B cell (primary cell): ENCODE results near the gene FUOM. TPM values are rescaled to one million over a fixed set of nuclear protein-coding genes. Genes with fewer than 3 reads are reported as not detected.

Experiments used
- ATAC-seq: fragments of 200-7000 bp; cut with Tn5 transposase; one replicate; pipeline ENCODE4 v1.10.0; 2021; ENCODE audit warnings: low read depth, mild to moderate bottlenecking, moderate number of reproducible peaks, moderate library complexity
- CTCF ChIA-PET: fragments of 350-600 bp; sonication (Branson Sonifier 250); formaldehyde crosslinking; loops from one replicate; lab custom pipeline; 2021; ENCODE audit warnings: antibody characterized with exemption, inconsistent platforms; lab: Charles Lee
- POLR2A ChIA-PET: fragments of 350-600 bp; sonication (Branson Sonifier 250); formaldehyde crosslinking; loops from one replicate; lab custom pipeline; 2021; ENCODE audit warnings: antibody characterized with exemption; lab: Charles Lee
- DNase-seq: peaks from one replicate; pipeline ENCODE4 v3.0.0; 2013
- H2AFZ ChIP-seq: 2 replicates; pipeline ENCODE4 v1.6.1; 2012; ENCODE audit warnings: mild to moderate bottlenecking, low read depth, low read length; ENCODE audit not compliant: insufficient read depth, poor library complexity, severe bottlenecking
- H3K27ac ChIP-seq, 2 donors: 1 replicate in 1 of 2; 2 replicates in 1 of 2; pipeline ENCODE4 v1.5.1; 2012 to 2013; ENCODE audit warnings: low read length in 2 of 2, mild to moderate bottlenecking in 2 of 2, moderate library complexity in 1 of 2
- H3K27me3 ChIP-seq, 4 experiments: fragments of 200-600 bp in 1 of 4; sonication (generic) in 1 of 4; replicated peaks in 1 of 4; 1 replicate in 2 of 4; 2 replicates in 2 of 4; pipeline versions ENCODE4 v1.6.1 to v1.7.0; 2013 to 2016; ENCODE audit warnings: low read length in 3 of 4, mild to moderate bottlenecking in 2 of 4, mixed read lengths in 1 of 4, moderate library complexity in 1 of 4; ENCODE audit not compliant: insufficient read depth in 4 of 4, control insufficient read depth in 3 of 4; ENCODE audit errors: control extremely low read depth in 1 of 4
- H3K36me3 ChIP-seq, 2 experiments: replicated peaks in 1 of 2; 1 replicate in 1 of 2; 2 replicates in 1 of 2; pipeline versions ENCODE4 v1.6.1 to v1.7.1; 2013; ENCODE audit warnings: low read length in 1 of 2; ENCODE audit not compliant: insufficient read depth in 2 of 2, control insufficient read depth in 1 of 2; ENCODE audit errors: control extremely low read depth in 1 of 2, extremely low read depth in 1 of 2
- H3K4me1 ChIP-seq, 2 donors: fragments of 200-600 bp in 1 of 2; sonication (generic) in 1 of 2; 1 replicate in 1 of 2; 2 replicates in 1 of 2; pipeline versions ENCODE4 v1.5.1 to v1.6.1; 2013 to 2017; ENCODE audit warnings: low read length in 2 of 2; ENCODE audit not compliant: control insufficient read depth in 2 of 2, insufficient read depth in 2 of 2
- H3K4me2 ChIP-seq: replicated peaks from 2 replicates; pipeline ENCODE3; 2012; ENCODE audit warnings: mild to moderate bottlenecking, low read depth, low read length; ENCODE audit not compliant: poor library complexity, severe bottlenecking
- H3K4me3 ChIP-seq, 5 experiments: fragments of 200-600 bp in 1 of 5; sonication (generic) in 1 of 5; 1 replicate in 3 of 5; 2 replicates in 2 of 5; pipeline versions ENCODE4 v1.5.1 to v1.7.0; 2011 to 2016; ENCODE audit warnings: low read length in 4 of 5, mild to moderate bottlenecking in 4 of 5, low read depth in 2 of 5, control low read depth in 1 of 5, moderate library complexity in 1 of 5; ENCODE audit not compliant: insufficient read depth in 1 of 5; ENCODE audit errors: control extremely low read depth in 1 of 5, extremely low read depth in 1 of 5
- H3K79me2 ChIP-seq: fragments of 200-600 bp; sonication (generic); one replicate; pipeline ENCODE4 v1.6.0; 2016; ENCODE audit warnings: low read length; ENCODE audit not compliant: control insufficient read depth, insufficient read depth
- H3K9ac ChIP-seq: fragments of 200-600 bp; sonication (generic); 2 replicates; pipeline ENCODE4 v1.6.1; 2017; ENCODE audit warnings: mild to moderate bottlenecking, low read length, moderate library complexity
- H3K9me3 ChIP-seq, 3 donors: one replicate each; pipeline versions ENCODE4 v1.6.1 to v1.7.1; 2013; ENCODE audit warnings: low read length in 2 of 3; ENCODE audit not compliant: control insufficient read depth in 2 of 3, insufficient read depth in 1 of 3; ENCODE audit errors: control extremely low read depth in 1 of 3
- H4K20me1 ChIP-seq: 2 replicates; pipeline ENCODE4 v1.6.0; 2012; ENCODE audit warnings: mild to moderate bottlenecking, low read length; ENCODE audit not compliant: insufficient read depth, control insufficient read depth, poor library complexity, severe bottlenecking
- H3K27ac Mint-ChIP-seq: one replicate; pipeline ENCODE4 v1.8.0; 2021; ENCODE audit warnings: mixed read lengths
- H3K27me3 Mint-ChIP-seq: one replicate; pipeline ENCODE4 v1.8.0; 2021; ENCODE audit warnings: mixed read lengths
- H3K4me1 Mint-ChIP-seq: one replicate; pipeline ENCODE4 v1.8.0; 2021; ENCODE audit warnings: mixed read lengths
- H3K4me3 Mint-ChIP-seq: one replicate; pipeline ENCODE4 v1.8.0; 2021; ENCODE audit warnings: mixed read lengths
- H3K9me3 Mint-ChIP-seq: one replicate; pipeline ENCODE4 v1.8.0; 2022; ENCODE audit warnings: mixed read lengths; ENCODE audit not compliant: insufficient read depth
- EZH2 ChIP-seq: IDR thresholded peaks from 2 replicates; pipeline ENCODE4 v1.6.1; 2012; ENCODE audit warnings: borderline replicate concordance, low read depth, mild to moderate bottlenecking, moderate library complexity, low read length; ENCODE audit not compliant: insufficient read depth, poor library complexity, severe bottlenecking
- WGBS: methylation state at CpG from one replicate; pipeline ENCODE4 v1.1.5; 2013; ENCODE audit warnings: missing lambda C conversion rate; ENCODE audit not compliant: insufficient coverage; 5-methylcytosine and 5-hydroxymethylcytosine counted together
- intact Hi-C: fragments of 100-400 bp; cut with micrococcal nuclease; formaldehyde crosslinking; loops from one replicate; pipeline ENCODE4 v1.10.0; 2022
- polyA plus RNA-seq: library from polyadenylated mRNA; depleted of rRNA; stranded (reverse); fragments of >200 nt; gene quantifications from 2 replicates; pipeline ENCODE4 v1.2.3, GENCODE V29; 2012
- total RNA-seq, 2 donors: library from RNA; stranded (reverse); fragments of 120-200 nt in 1 of 2; gene quantifications; 1 replicate in 1 of 2; 2 replicates in 1 of 2; pipeline versions ENCODE4 v1.2.3 to v1.2.4, GENCODE V29; 2013 to 2022
- TF ChIP-seq, protein P1 (sequence below): fragments of 200-600 bp; IDR thresholded peaks from one replicate; pipeline ENCODE4 v1.8.0; 2022; ENCODE audit warnings: antibody characterized with exemption, mild to moderate bottlenecking

Gene FUOM
- total and polyA plus RNA-seq, 2 donors (not counting 1 experiment from before 2014, with no cell fraction given): 23.8 to 30.7 TPM

- ATAC-seq (no peak), DNase-seq (peak; percentile 32)
- peak overlapping the region; percentile 90 for H3K4me2 ChIP-seq
- H4K20me1 ChIP-seq: peaks cover 13% of the 10 kb centered on the region
- H3K4me1 ChIP-seq: peaks cover 37 to 49% of the 10 kb centered on the region in 2 donors
- H3K36me3 ChIP-seq: peaks cover 0 to 37% of the 10 kb centered on the region in 2 experiments
- no peaks in the 10 kb centered on the region for H3K9me3 Mint-ChIP-seq
- H3K9me3 ChIP-seq: no peaks in the 10 kb centered on the region
- H3K27me3 ChIP-seq: no peaks in the 10 kb centered on the region
- WGBS: 44% methylated on average over 21 of the region's 21 CpGs
- peak overlapping the region; percentile 89 for H3K27ac Mint-ChIP-seq
- H3K4me1 Mint-ChIP-seq: peaks cover 56% of the 10 kb centered on the region
- H3K27ac ChIP-seq: peak overlapping the region; percentile 51 to 81
- peak overlapping the region; percentile 84 for H3K9ac ChIP-seq
- CTCF ChIA-PET: interaction anchor here (1.3 to 3.9 kb wide), 2 partner anchors 43 to 65 kb away, joined by 3 to 13 read pairs; no protein-coding TSS in a partner anchor
- peak overlapping the region; percentile 92 for H3K4me3 Mint-ChIP-seq
- peaks cover 33% of the 10 kb centered on the region for H3K79me2 ChIP-seq
- TF ChIP-seq EZH2: no peak
- TF ChIP-seq, protein P1, sequence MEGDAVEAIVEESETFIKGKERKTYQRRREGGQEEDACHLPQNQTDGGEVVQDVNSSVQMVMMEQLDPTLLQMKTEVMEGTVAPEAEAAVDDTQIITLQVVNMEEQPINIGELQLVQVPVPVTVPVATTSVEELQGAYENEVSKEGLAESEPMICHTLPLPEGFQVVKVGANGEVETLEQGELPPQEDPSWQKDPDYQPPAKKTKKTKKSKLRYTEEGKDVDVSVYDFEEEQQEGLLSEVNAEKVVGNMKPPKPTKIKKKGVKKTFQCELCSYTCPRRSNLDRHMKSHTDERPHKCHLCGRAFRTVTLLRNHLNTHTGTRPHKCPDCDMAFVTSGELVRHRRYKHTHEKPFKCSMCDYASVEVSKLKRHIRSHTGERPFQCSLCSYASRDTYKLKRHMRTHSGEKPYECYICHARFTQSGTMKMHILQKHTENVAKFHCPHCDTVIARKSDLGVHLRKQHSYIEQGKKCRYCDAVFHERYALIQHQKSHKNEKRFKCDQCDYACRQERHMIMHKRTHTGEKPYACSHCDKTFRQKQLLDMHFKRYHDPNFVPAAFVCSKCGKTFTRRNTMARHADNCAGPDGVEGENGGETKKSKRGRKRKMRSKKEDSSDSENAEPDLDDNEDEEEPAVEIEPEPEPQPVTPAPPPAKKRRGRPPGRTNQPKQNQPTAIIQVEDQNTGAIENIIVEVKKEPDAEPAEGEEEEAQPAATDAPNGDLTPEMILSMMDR: no peak
- intact Hi-C loops: loop anchor here (1.0 to 5.0 kb wide), 7 partner anchors 16 to 118 kb away; partner anchors contain the start of genes ADAM8, ECHS1, FUOM and PAOX
- POLR2A ChIA-PET: interaction anchor here (1.7 kb wide), 1 partner anchor 21 kb away, joined by 3 read pairs; the partner anchor contains the start of gene ECHS1
- H3K27me3 Mint-ChIP-seq: no peaks in the 10 kb centered on the region
- H3K4me3 ChIP-seq: peak overlapping the region; percentile 64 to 84 (median 74)
- peak overlapping the region; percentile 83 for H2AFZ ChIP-seq
These were observed 37.0 kb upstream of the FUOM start for GRCh38 chr10:133394801-133395221.

GRCh38 chr10:133394064-133394663, 36.3 kb upstream of the FUOM start, which contains the start of gene MTG1:
TSS of gene MTG1 (plus strand) at chr10:133394157. CDS start at chr10:133394221, 64 bp downstream.
- Mint-ChIP-seq H3K27ac (peak within 1 kb of the TSS; percentile 89), H3K4me1 (peaks cover 59% of the 10 kb centered on the region), H3K9me3 (no peaks in the 10 kb centered on the region), H3K27me3 (no peaks in the 10 kb centered on the region), H3K4me3 (peak within 1 kb of the TSS; percentile 92)
- TF ChIP-seq EZH2: no peak
- TF ChIP-seq, protein P1: no peak
- no peaks in the 10 kb centered on the region for H3K9me3 ChIP-seq
- peak; percentile 95 for DNase-seq
- under 1% methylated on average over 67 of the region's 69 CpGs for WGBS
- H4K20me1 ChIP-seq: peaks cover 7% of the 10 kb centered on the region
- H3K27me3 ChIP-seq: no peaks in the 10 kb centered on the region
- H3K4me3 ChIP-seq: peak within 1 kb of the TSS; percentile 64 to 84 (median 74)
- peaks cover 0 to 32% of the 10 kb centered on the region in 2 experiments for H3K36me3 ChIP-seq
- peak within 1 kb of the TSS; percentile 84 for H3K9ac ChIP-seq
- POLR2A ChIA-PET: interaction anchor here (1.7 kb wide), 1 partner anchor 21 kb away, joined by 3 read pairs; the partner anchor contains the start of gene ECHS1
- intact Hi-C loops: loop anchor here (1.0 to 5.0 kb wide), 7 partner anchors 15 to 117 kb away; partner anchors contain the start of genes ADAM8, ECHS1, FUOM and PAOX
- H3K27ac ChIP-seq: peak within 1 kb of the TSS; percentile 51 to 81
- H3K79me2 ChIP-seq: peaks cover 30% of the 10 kb centered on the region
- H3K4me2 ChIP-seq: peak within 1 kb of the TSS; percentile 90
- CTCF ChIA-PET: interaction anchor here (0.7 to 3.9 kb wide), 4 partner anchors 36 to 70 kb away, joined by 3 to 13 read pairs (median 4); partner anchors contain the start of gene FUOM
- peak within 1 kb of the TSS; percentile 83 for H2AFZ ChIP-seq
- ATAC-seq: peak; percentile 66
- peaks cover 44 to 56% of the 10 kb centered on the region in 2 donors for H3K4me1 ChIP-seq
